SK-N-SH treated with all-trans-retinoic acid at 6 μM for 48 hours (cell line): ENCODE results near the gene C1orf56.

Experiments used
- ATAC-seq: fragments of 200-7000 bp; cut with Tn5 transposase; 3 replicates; pipeline ENCODE4 v1.9.1; 2020; ENCODE audit warnings: mild to moderate bottlenecking, moderate library complexity
- ARNTL ChIP-seq: fragments of 450-650 bp; formaldehyde crosslinking; IDR thresholded peaks from 2 replicates; pipeline ENCODE4 v1.5.0; 2020; ENCODE audit warnings: low read depth, mild to moderate bottlenecking, moderate library complexity, borderline replicate concordance
- BACH2 ChIP-seq: fragments of 250-450 bp; sonication (Bioruptor Pico); IDR thresholded peaks from 2 replicates; pipeline ENCODE4 v1.9.0; 2021; ENCODE audit warnings: mild to moderate bottlenecking, borderline replicate concordance
- CREB5 ChIP-seq: fragments of 250-450 bp; sonication (Bioruptor Pico); IDR thresholded peaks from 2 replicates; pipeline ENCODE4 v1.5.1; 2020; ENCODE audit warnings: low read depth, mild to moderate bottlenecking, moderate library complexity
- CSDC2 ChIP-seq: fragments of 250-450 bp; sonication (Bioruptor Pico); IDR thresholded peaks from 2 replicates; pipeline ENCODE4 v1.5.0; 2020; ENCODE audit warnings: mild to moderate bottlenecking, moderate library complexity
- CSRNP3 ChIP-seq: fragments of 250-450 bp; sonication (Bioruptor Pico); IDR thresholded peaks from 2 replicates; pipeline ENCODE4 v1.5.1; 2021; ENCODE audit warnings: mild to moderate bottlenecking, moderate library complexity
- GLIS3 ChIP-seq: fragments of 250-450 bp; sonication (Bioruptor Pico); IDR thresholded peaks from 2 replicates; pipeline ENCODE4 v1.5.0; 2020; ENCODE audit warnings: mild to moderate bottlenecking, moderate library complexity
- OSR1 ChIP-seq: fragments of 250-450 bp; sonication (Bioruptor Pico); IDR thresholded peaks from 2 replicates; pipeline ENCODE4 v1.8.0; 2022; ENCODE audit warnings: moderate library complexity, mild to moderate bottlenecking, inconsistent platforms
- PATZ1 ChIP-seq: fragments of 250-450 bp; sonication (Bioruptor Pico); IDR thresholded peaks from 2 replicates; pipeline ENCODE4 v1.8.0; 2020; ENCODE audit warnings: mild to moderate bottlenecking, moderate library complexity, borderline replicate concordance
- POU6F1 ChIP-seq: fragments of 250-450 bp; sonication (Bioruptor Pico); IDR thresholded peaks from 2 replicates; pipeline ENCODE4 v1.8.0; 2021; ENCODE audit warnings: low read depth, mild to moderate bottlenecking, moderate library complexity, borderline replicate concordance
- SNAI2 ChIP-seq: fragments of 250-450 bp; sonication (Bioruptor Pico); IDR thresholded peaks from 2 replicates; pipeline ENCODE4 v1.5.0; 2020; ENCODE audit warnings: mild to moderate bottlenecking, moderate library complexity
- TCF4 ChIP-seq: fragments of 250-450 bp; sonication (Bioruptor Pico); IDR thresholded peaks from 2 replicates; pipeline ENCODE4 v1.8.0; 2021; ENCODE audit warnings: mild to moderate bottlenecking, moderate library complexity, borderline replicate concordance
- ZC3H10 ChIP-seq: fragments of 250-450 bp; sonication (Bioruptor Pico); IDR thresholded peaks from 2 replicates; pipeline ENCODE4 v1.5.1; 2021; ENCODE audit warnings: mild to moderate bottlenecking, moderate library complexity
- ZFP3 ChIP-seq: fragments of 250-450 bp; sonication (Bioruptor Pico); IDR thresholded peaks from 2 replicates; pipeline ENCODE4 v1.5.0; 2020; ENCODE audit warnings: mild to moderate bottlenecking, moderate library complexity
- ZFP30 ChIP-seq: fragments of 450-650 bp; formaldehyde crosslinking; IDR thresholded peaks from 2 replicates; pipeline ENCODE4 v1.5.0; 2022; ENCODE audit warnings: mild to moderate bottlenecking, moderate library complexity
- ZNF565 ChIP-seq: fragments of 450-650 bp; formaldehyde crosslinking; conservative IDR thresholded peaks from 2 replicates; pipeline ENCODE4 v1.5.0; 2020; ENCODE audit warnings: low read depth, mild to moderate bottlenecking, moderate library complexity
- ZNF70 ChIP-seq: fragments of 450-650 bp; formaldehyde crosslinking; IDR thresholded peaks from 2 replicates; pipeline ENCODE4 v1.5.0; 2020; ENCODE audit warnings: mild to moderate bottlenecking, moderate library complexity
- TF ChIP-seq, protein P1 (sequence below): fragments of 250-450 bp; sonication (Bioruptor Pico); IDR thresholded peaks from 2 replicates; pipeline ENCODE4 v1.5.0; 2020; ENCODE audit warnings: mild to moderate bottlenecking, moderate library complexity

Gene C1orf56

DNA sequence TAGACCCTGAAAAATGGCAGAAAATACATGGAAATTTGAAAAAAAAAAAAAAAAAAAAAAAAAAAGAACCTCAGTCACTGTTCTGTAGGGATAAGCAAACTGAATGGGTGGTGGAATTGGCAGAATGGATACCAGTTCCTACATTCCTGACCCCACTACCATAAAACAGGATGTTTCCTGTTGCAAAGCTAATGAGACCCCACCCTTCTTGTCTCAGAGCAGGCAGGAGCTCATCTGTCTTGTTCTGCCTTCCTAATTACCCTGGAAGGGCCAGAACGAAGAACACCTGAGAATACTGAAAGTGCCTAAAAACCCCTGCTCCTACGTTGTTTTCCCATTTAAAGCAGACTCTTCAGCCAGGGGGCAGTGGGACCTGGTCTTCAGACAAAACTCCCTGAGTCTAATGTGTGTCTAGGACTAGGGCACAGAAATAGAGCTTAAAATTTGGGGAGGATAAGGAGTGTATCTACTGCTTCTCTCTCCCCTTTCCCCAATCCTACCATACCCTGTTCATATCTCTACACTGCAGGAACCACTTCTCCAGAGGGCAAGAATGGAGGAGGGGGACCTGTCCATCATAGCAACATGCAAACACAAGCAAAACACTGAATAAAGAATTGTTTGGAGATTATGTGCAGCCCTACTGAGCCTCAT, 3.9 kb downstream of the C1orf56 start (continued):
- TF ChIP-seq, protein P1, sequence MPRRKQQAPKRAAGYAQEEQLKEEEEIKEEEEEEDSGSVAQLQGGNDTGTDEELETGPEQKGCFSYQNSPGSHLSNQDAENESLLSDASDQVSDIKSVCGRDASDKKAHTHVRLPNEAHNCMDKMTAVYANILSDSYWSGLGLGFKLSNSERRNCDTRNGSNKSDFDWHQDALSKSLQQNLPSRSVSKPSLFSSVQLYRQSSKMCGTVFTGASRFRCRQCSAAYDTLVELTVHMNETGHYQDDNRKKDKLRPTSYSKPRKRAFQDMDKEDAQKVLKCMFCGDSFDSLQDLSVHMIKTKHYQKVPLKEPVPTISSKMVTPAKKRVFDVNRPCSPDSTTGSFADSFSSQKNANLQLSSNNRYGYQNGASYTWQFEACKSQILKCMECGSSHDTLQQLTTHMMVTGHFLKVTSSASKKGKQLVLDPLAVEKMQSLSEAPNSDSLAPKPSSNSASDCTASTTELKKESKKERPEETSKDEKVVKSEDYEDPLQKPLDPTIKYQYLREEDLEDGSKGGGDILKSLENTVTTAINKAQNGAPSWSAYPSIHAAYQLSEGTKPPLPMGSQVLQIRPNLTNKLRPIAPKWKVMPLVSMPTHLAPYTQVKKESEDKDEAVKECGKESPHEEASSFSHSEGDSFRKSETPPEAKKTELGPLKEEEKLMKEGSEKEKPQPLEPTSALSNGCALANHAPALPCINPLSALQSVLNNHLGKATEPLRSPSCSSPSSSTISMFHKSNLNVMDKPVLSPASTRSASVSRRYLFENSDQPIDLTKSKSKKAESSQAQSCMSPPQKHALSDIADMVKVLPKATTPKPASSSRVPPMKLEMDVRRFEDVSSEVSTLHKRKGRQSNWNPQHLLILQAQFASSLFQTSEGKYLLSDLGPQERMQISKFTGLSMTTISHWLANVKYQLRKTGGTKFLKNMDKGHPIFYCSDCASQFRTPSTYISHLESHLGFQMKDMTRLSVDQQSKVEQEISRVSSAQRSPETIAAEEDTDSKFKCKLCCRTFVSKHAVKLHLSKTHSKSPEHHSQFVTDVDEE, result no peak
- TF ChIP-seq ZFP30 (CRISPR knock-in tag) (no peak), CSDC2 (no peak), ZC3H10 (CRISPR knock-in tag) (no peak), CREB5 (CRISPR knock-in tag) (no peak), BACH2 (CRISPR knock-in tag) (no peak), ZNF70 (CRISPR knock-in tag) (no peak)

DNA sequence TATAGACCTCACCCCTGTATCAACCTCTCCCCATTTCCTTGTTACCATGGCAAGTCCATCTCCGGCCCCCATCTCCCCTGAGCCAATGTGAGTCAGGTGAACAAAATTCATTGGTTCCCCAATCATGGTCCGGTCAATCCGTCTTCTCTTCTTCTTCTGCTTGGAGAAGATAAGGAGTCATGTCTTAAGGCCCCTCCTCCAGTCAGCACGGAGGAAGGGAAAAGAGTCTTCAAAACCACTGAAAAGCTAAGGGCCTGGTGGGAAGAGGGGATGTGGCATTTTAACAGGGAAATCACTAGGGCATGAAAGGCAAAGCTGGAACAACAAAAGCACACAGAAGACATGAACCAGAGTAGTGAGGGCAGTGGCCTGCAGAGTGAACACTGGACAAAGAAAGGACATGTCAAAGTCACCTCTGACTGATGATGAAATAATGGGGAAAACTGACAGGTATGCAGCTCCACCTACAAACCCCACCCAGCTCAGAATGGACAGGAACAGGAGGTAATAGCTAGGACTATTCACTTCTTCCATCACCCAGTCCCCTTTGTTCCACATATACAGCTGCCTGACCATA, 7.5 kb downstream of the C1orf56 start:
- ATAC-seq, result no peak
- no peak for TF ChIP-seq PATZ1 (CRISPR knock-in tag)
- TF ChIP-seq ZFP3, result no peak
- TF ChIP-seq ZNF565, result no peak
- no peak for TF ChIP-seq CSDC2
- no peak for TF ChIP-seq GLIS3 (CRISPR knock-in tag)
- TF ChIP-seq SNAI2 (CRISPR knock-in tag), result no peak
- TF ChIP-seq ZC3H10 (CRISPR knock-in tag), result no peak
- no peak for TF ChIP-seq TCF4 (CRISPR knock-in tag)
- TF ChIP-seq ZNF70 (CRISPR knock-in tag), result no peak
- TF ChIP-seq POU6F1, result no peak
- TF ChIP-seq CREB5 (CRISPR knock-in tag), result no peak
- no peak for TF ChIP-seq BACH2 (CRISPR knock-in tag)
- TF ChIP-seq CSRNP3 (CRISPR knock-in tag), result no peak
- TF ChIP-seq, all 23 proteins: peak for 0

DNA sequence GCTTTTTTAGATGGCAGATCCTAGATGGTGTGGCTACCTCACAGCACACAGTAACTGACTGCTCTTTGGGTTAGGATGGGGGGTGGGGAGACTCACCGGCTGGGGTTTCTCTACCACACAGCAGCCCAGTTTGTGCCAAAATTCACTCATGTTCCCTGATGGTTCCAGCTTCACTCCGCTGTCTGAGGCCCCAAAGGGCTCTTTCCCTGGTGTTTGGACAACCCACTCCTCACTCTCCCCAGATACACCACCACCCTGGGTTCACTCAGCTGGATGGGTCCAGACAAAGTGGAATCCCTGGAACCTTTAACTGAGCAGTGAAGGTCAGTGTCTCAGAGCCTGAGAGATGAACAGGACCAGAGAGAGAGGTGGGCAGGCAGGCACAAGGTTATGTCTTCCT, 8.0 kb downstream of the C1orf56 start:
- no peak for TF ChIP-seq OSR1 (CRISPR knock-in tag)
- no peak for ATAC-seq

- TF ChIP-seq CSDC2, result no peak
- no peak for TF ChIP-seq ARNTL (CRISPR knock-in tag)
- TF ChIP-seq ZNF565, result no peak
- TF ChIP-seq, all 23 proteins: peak for 0
- ATAC-seq, result no peak
These were observed 8.6 kb downstream of the C1orf56 start for GRCh38 chr1:151056149-151056548.
